Ovary (tissue), 3 donors: Measurements from ENCODE around the gene CRADD.

Experiments
- CTCF ChIP-seq, 3 donors: fragments of 450-650 bp in 2 of 3; fragments of 200-600 bp in 1 of 3; IDR thresholded peaks; one replicate each; pipeline versions ENCODE4 v1.5.1 to v1.8.0; 2016 to 2022; ENCODE audit warnings: antibody characterized with exemption in 3 of 3, mild to moderate bottlenecking in 1 of 3
- EP300 ChIP-seq: sonication (generic); formaldehyde crosslinking; IDR thresholded peaks from one replicate; pipeline ENCODE4 v1.6.1; 2017; ENCODE audit warnings: antibody characterized with exemption
- POLR2A ChIP-seq: fragments of 450-650 bp; IDR thresholded peaks from one replicate; pipeline ENCODE4 v1.6.1; 2017; ENCODE audit warnings: antibody characterized with exemption, mild to moderate bottlenecking, moderate library complexity
- donor health status: DM: no; HTN: no; CAD: no.

DNA sequence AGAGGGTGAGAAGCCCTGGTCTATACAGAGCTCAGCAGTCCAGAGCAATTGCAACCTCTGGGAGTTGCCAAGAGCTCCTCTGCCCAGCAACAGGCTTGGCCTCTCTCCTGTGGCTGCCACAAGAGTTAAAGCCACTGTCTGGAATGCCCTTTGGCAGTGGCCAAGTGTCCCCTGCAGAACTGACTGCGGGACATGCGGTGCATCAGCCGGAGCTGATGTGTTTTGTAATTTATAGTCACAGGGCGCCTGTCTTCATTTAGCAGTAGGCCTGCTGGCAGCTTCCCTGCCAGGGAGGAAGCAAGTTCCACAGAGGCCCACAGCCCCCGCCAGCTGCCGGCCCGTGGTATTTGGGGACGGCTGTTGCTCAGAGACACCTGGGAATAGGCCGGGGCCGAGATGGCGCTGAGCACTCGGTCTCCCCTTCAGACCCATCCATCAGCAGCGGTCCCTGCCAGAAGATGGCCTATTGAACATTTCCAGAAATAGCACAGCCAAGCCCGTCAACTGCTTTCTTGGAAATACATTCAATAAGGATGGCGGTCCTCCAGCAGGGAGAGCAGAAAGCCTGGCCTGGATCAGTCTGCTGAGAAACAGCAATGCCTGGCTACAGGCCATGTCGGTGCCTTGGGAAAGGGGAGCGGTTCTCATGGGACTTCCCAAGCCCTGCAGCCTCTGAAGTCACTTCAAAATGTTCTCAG is 217.4 kb downstream of the CRADD start:
- TF ChIP-seq CTCF (IDR thresholded peaks at IDR 0.05) (no peak), POLR2A (no peak), EP300 (no peak)
